ENCODE results near the gene FAM131C.

- TF ChIP-seq YY1 (IDR thresholded peaks at IDR 0.05; ENCODE audit: insufficient read depth, insufficient read length) (no peak), ZNF274 (IDR thresholded peaks at IDR 0.05; ENCODE audit: low read depth, low read length) (no peak), SUZ12 (IDR thresholded peaks at IDR 0.05; ENCODE audit: extremely low read depth, insufficient read depth, insufficient read length) (no peak)
Observed at GRCh38 chr1:16067933-16068332, 5.5 kb downstream of the FAM131C start.
